ENCODE data around the gene WIF1. TPM values are rescaled to one million over a fixed set of nuclear protein-coding genes. Genes with fewer than 3 reads are reported as not detected.

The WIF1 gene
- total and polyA plus RNA-seq, 2 of the 8 experiments (the other 6 are each of a cell fraction or from before 2014, with no cell fraction given): 1.8 to 9.1 TPM

- Histone ChIP-seq H2BK20ac (ENCODE audit: low read length) (no peak overlapping the region), H3K4me2 (ENCODE audit: insufficient read depth in 1 of 2, low read depth in 2 of 2, low read length in 2 of 2) (no peak overlapping the region), H4K8ac (ENCODE audit: extremely low read depth, insufficient read depth, low read length) (no peak overlapping the region), H2BK12ac (ENCODE audit: low read depth, low read length) (no peak overlapping the region), H3K4ac (replicated peaks; ENCODE audit: insufficient read length, low read depth, low read length) (no peak overlapping the region), H3K4me1 (replicated peaks in 1 of 4; ENCODE audit: control insufficient read depth in 3 of 4, insufficient read depth in 4 of 4, low read length in 3 of 4) (no peaks in the 10 kb centered on the region), H3K23ac (ENCODE audit: insufficient read length) (no peak overlapping the region), H3K9me3 (ENCODE audit: insufficient read depth in 2 of 2, low read depth in 1 of 2, low read length in 1 of 2) (no peaks in the 10 kb centered on the region), H4K20me1 (replicated peaks in 1 of 2; ENCODE audit: control insufficient read depth in 1 of 2, insufficient read depth in 2 of 2, low read length in 2 of 2) (no peaks in the 10 kb centered on the region), H2BK5ac (ENCODE audit: low read depth, low read length) (no peak overlapping the region), H3K56ac (replicated peaks; ENCODE audit: insufficient read length, low read depth, low read length) (no peak overlapping the region), H3K14ac (ENCODE audit: insufficient read length) (no peak overlapping the region), H3K9ac (replicated peaks in 1 of 4; ENCODE audit: extremely low read depth in 1 of 4, low read depth in 3 of 4, low read length in 3 of 4) (no peak overlapping the region), H3K79me2 (ENCODE audit: control insufficient read depth in 1 of 2, insufficient read depth in 2 of 2, low read length in 2 of 2) (no peaks in the 10 kb centered on the region), H3K23me2 (ENCODE audit: low read depth, low read length) (no peaks in the 10 kb centered on the region), H3K27ac (ENCODE audit: low read depth, low read length) (no peak overlapping the region), H3K18ac (ENCODE audit: extremely low read depth, low read length) (no peak overlapping the region), H3K27me3 (replicated peaks in 1 of 4; ENCODE audit: control insufficient read depth in 3 of 4, extremely low read depth in 1 of 4, insufficient read depth in 3 of 4, low read length in 3 of 4) (no peaks in the 10 kb centered on the region), H4K91ac (replicated peaks; ENCODE audit: insufficient read length, low read length) (no peak overlapping the region), H4K5ac (ENCODE audit: insufficient read length, low read depth, low read length) (no peak overlapping the region), H3K36me3 (ENCODE audit: control insufficient read depth in 2 of 4, insufficient read depth in 4 of 4, low read length in 3 of 4) (no peaks in the 10 kb centered on the region), H2BK15ac (ENCODE audit: low read length) (no peak overlapping the region), H2BK120ac (replicated peaks; ENCODE audit: low read depth, low read length) (no peak overlapping the region), H3K79me1 (ENCODE audit: low read depth, low read length) (no peaks in the 10 kb centered on the region), H2AFZ (ENCODE audit: low read length) (no peak overlapping the region), H2AK5ac (ENCODE audit: low read depth, low read length) (no peak overlapping the region), H3K4me3 (ENCODE audit: extremely low read depth in 1 of 4, insufficient read depth in 2 of 4, low read depth in 3 of 4, low read length in 4 of 4) (no peak overlapping the region)
- ChIA-PET CTCF (ENCODE audit: partially characterized antibody) (no interaction called here), POLR2A (ENCODE audit: partially characterized antibody) (no interaction called here)
- WGBS, 2 experiments (ENCODE audit: extremely low coverage in 1 of 2, insufficient coverage in 1 of 2, insufficient read length in 1 of 2, insufficient replicate concordance in 2 of 2, low coverage in 1 of 2, low lambda C conversion rate in 2 of 2, missing lambda C conversion rate in 1 of 2): 82% methylated on average over 6 of the region's 6 CpGs; no CpG with 5 or more reads in 1 of the 2 experiments
- TF ChIP-seq PHF8 (conservative IDR thresholded peaks at IDR 0.05; ENCODE audit: low read depth, low read length) (no peak), POU5F1 (IDR thresholded peaks at IDR 0.05; ENCODE audit: low read depth, low read length) (no peak), HDAC6 (IDR thresholded peaks at IDR 0.05; ENCODE audit: low read depth, low read length) (no peak), EGR1 (IDR thresholded peaks at IDR 0.05; ENCODE audit: borderline replicate concordance, low read depth, low read length) (no peak), KDM1A (IDR thresholded peaks at IDR 0.05; ENCODE audit: borderline replicate concordance, low read length) (no peak)
- DNase-seq (ENCODE audit: low read depth in 1 of 2, low spot score in 2 of 2) (no peak), FAIRE-seq (no peak)
Measured at GRCh38 chr12:65015850-65016249, 105.3 kb downstream of the WIF1 start.

Data from H1 (cell line).